AG04450 (cell line): ENCODE results near the gene ADAMTS3. TPM values are rescaled to one million over a fixed set of nuclear protein-coding genes. Genes with fewer than 3 reads are reported as not detected.
"Not testable (repeated sequence)": the region's sequence is repeated elsewhere in the genome, so short reads cannot be mapped to it uniquely, and the experiment has no call there.

ENCODE experiments used
- CTCF ChIA-PET: fragments of 300-600, 350-600 bp; formaldehyde crosslinking; extraction: SDS; loops from one replicate; lab custom pipeline; 2022; ENCODE audit warnings: antibody characterized with exemption, inconsistent platforms; lab: Charles Lee
- POLR2A ChIA-PET: fragments of 350-600 bp; formaldehyde crosslinking; extraction: SDS; loops from one replicate; lab custom pipeline; 2021; ENCODE audit warnings: antibody characterized with exemption, inconsistent platforms; lab: Yijun Ruan, JAX
- DNase-seq: peaks from one replicate; pipeline ENCODE4 v3.0.0-alpha.2; 2011; ENCODE audit warnings: low read depth, low spot score
- H3K27ac ChIP-seq: one replicate; pipeline ENCODE4 v1.5.1; 2012; ENCODE audit warnings: low read depth, low read length, control low read depth
- H3K27me3 ChIP-seq: one replicate; pipeline ENCODE4 v1.6.0; 2012; ENCODE audit warnings: low read length; ENCODE audit not compliant: control insufficient read depth, insufficient read depth
- H3K4me3 ChIP-seq: 2 replicates; pipeline ENCODE4 v1.5.1; 2011; ENCODE audit warnings: mild to moderate bottlenecking, low read depth, low read length, control low read depth
- H3K9me3 ChIP-seq: 2 replicates; pipeline ENCODE4 v1.5.1; 2012; ENCODE audit warnings: low read length; ENCODE audit not compliant: control insufficient read depth, insufficient read depth
- polyA plus RNA-seq: library from polyadenylated mRNA; depleted of rRNA; stranded (reverse); fragments of >200 nt; gene quantifications from 2 replicates; pipeline ENCODE4 v1.2.3, GENCODE V29; 2011
- TF ChIP-seq, protein P1 (sequence below): IDR thresholded peaks from 2 replicates; pipeline ENCODE4 v1.5.1; 2011; ENCODE audit warnings: low read depth, low read length, control low read depth, inconsistent platforms

ADAMTS3 gene
- polyA plus RNA-seq, 1 experiment: 0.77 TPM

DNA sequence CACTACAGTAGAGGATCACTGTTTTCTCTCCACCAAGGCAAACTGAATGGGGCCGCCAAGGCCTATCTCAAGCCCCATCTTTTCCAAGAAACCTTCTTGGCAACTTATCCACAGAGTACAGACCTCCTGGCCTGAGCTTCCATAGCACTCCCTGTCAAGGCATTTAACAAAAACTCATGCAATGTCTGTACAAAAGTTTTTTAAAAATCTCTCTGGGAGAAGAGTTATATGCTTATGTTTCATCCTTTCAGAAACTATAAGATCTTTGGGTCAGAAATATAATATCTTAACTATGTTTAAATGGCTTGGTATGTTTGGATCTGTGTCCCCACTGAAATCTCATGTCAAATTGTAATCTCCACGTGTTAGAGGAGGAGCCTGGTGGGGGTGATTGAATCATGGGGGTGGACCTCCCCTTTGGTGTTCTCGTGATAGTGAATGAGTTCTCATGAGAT, 13.6 kb downstream of the ADAMTS3 start:
- DNase-seq: no peak
- Histone ChIP-seq H3K27ac (no peak overlapping the region), H3K9me3 (no peaks in the 10 kb centered on the region), H3K4me3 (no peak overlapping the region), H3K27me3 (no peaks in the 10 kb centered on the region)
- ChIA-PET POLR2A (no interaction called here), CTCF (interaction anchor here (0.6 to 1.2 kb wide), 2 partner anchors 12 to 26 kb away, joined by 3 read pairs; no protein-coding TSS in a partner anchor)
- TF ChIP-seq, protein P1, sequence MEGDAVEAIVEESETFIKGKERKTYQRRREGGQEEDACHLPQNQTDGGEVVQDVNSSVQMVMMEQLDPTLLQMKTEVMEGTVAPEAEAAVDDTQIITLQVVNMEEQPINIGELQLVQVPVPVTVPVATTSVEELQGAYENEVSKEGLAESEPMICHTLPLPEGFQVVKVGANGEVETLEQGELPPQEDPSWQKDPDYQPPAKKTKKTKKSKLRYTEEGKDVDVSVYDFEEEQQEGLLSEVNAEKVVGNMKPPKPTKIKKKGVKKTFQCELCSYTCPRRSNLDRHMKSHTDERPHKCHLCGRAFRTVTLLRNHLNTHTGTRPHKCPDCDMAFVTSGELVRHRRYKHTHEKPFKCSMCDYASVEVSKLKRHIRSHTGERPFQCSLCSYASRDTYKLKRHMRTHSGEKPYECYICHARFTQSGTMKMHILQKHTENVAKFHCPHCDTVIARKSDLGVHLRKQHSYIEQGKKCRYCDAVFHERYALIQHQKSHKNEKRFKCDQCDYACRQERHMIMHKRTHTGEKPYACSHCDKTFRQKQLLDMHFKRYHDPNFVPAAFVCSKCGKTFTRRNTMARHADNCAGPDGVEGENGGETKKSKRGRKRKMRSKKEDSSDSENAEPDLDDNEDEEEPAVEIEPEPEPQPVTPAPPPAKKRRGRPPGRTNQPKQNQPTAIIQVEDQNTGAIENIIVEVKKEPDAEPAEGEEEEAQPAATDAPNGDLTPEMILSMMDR: no peak

DNA sequence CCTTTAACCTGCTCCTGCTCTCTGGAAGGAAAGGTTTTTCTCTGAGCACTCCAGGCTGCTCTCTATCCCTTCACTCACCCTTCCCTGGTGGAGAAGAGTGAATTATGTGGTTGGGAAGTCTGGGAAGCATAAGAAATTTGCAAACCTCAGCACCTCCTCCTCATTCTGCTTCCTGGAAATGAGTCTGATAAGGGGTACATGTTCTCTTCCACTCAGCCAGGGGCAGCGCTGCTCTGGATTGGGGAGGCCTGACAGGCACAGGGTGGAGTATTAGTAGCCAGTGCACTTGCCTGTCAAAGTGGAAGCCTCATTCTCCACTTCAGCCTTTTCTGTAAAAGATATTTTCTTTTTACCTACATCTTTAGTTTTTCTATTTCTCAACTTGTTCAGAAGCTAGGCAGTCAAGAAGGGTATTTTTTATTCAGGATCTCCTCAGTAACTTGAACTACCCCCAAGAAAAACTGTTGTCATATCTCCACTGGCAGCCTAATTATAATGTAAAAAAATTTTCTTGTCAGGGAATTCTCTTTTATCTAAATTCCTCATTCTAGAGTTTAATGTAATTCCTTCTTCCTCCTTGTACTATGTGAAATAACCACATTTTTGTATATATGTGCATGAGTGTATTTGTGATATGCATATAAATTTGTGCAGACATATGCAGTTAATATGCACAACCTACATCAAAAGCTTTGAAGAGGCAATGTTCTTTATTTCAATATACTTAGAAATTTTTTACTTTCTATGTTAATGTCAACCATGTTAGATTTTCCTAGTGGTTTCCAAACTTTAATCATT, 15.3 kb downstream of the ADAMTS3 start:
- Histone ChIP-seq H3K4me3 (no peak overlapping the region), H3K27ac (no peak overlapping the region), H3K9me3 (no peaks in the 10 kb centered on the region), H3K27me3 (no peaks in the 10 kb centered on the region)
- TF ChIP-seq, protein P1: no peak
- ChIA-PET POLR2A (no interaction called here), CTCF (no interaction called here)
- no peak for DNase-seq

DNA sequence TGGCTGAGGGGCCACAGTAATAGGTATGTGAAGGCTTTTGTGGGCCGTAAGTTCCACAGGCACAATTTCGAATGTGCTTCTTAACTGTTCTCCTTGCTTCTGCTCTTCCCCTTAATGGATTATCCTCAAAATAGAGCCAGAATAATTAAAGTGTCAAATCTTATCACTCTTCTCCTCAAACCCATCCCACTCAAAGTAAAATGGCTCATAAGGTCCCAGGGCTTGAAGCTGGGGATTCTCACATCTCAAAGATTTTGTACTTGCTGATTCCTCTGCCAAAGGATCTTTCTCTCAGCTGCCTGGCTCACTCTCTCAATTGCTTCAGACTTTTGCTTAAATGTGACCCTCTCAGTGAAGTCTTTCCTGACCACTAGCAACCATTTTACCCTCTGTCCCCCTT, 16.6 kb downstream of the ADAMTS3 start:
- no peak for DNase-seq
- ChIA-PET POLR2A (no interaction called here), CTCF (interaction anchor here (1.4 kb wide), 1 partner anchor 16 kb away, joined by 3 read pairs; no protein-coding TSS in a partner anchor)
- H3K27ac ChIP-seq: no peak overlapping the region
- no peak overlapping the region for H3K4me3 ChIP-seq
- no peaks in the 10 kb centered on the region for H3K9me3 ChIP-seq
- H3K27me3 ChIP-seq: no peaks in the 10 kb centered on the region
- TF ChIP-seq, protein P1: no peak

DNA sequence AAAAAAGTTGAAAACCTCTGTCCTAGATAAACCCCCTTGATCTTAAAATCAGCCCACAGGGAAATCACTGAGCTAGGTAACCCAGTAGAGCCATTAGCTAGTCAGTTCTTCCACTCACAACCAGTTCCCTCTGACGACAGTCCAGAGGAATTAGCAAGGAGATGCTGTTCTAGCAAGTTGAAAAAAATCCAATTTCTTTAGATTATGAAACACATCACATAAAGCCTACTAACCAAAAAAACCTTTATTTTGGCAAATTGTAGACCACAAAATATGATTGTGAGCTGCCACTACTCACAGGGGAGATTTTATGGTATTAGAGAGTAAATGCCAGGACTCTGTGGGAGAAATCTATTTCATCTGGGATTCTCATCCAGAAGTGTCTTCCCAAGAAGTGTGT, 22.6 kb downstream of the ADAMTS3 start:
- no peak overlapping the region for H3K4me3 ChIP-seq
- TF ChIP-seq, protein P1: no peak
- H3K27me3 ChIP-seq: no peaks in the 10 kb centered on the region
- H3K27ac ChIP-seq: no peak overlapping the region
- POLR2A ChIA-PET: no interaction called here
- DNase-seq: no peak
- H3K9me3 ChIP-seq: no peaks in the 10 kb centered on the region
- CTCF ChIA-PET: no interaction called here

DNA sequence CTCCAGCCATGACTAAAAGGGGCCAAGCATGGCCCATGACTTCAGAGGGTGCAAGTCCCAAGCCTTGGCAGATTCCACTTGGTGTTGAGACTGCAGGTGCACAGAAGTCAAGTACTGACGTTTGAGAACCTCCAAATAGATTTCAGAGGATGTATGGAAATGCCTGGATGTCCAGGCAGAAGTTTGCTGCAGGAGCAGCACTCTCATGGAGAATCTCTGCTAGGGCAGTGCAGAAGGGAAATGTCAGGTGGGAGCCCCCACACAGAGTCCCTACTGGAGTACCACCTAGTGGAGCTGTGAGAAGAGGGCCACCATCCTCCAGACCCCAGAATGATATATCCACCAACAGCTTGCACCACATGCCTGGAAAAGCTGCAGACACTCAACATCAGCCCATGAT, 28.3 kb downstream of the ADAMTS3 start:
- H3K4me3 ChIP-seq, POLR2A ChIA-PET, CTCF ChIA-PET: not testable (repeated sequence)

More for the DNA sequence above, 28.3 kb downstream of the ADAMTS3 start:
- not testable (repeated sequence) for H3K9me3 ChIP-seq, DNase-seq, H3K27me3 ChIP-seq, H3K27ac ChIP-seq
